Karpas-422 (cell line): Measurements from ENCODE around the gene DAPL1. TPM values are rescaled to one million over a fixed set of nuclear protein-coding genes. Genes with fewer than 3 reads are reported as not detected.
"Not testable (repeated sequence)": the region's sequence is repeated elsewhere in the genome, so short reads cannot be mapped to it uniquely, and the experiment has no call there.

ENCODE experiments used
- DNase-seq: peaks from one replicate; pipeline ENCODE4 v3.0.0-alpha.2; 2015
- H2AFZ ChIP-seq: fragments of 200-600 bp; sonication (generic); 2 replicates; pipeline ENCODE4 v1.6.1; 2014; ENCODE audit warnings: antibody characterized with exemption, low read length, mixed read lengths
- H3K27ac ChIP-seq: fragments of 200-600 bp; sonication (generic); 2 replicates; pipeline ENCODE4 v1.5.1; 2014; ENCODE audit warnings: mild to moderate bottlenecking, low read length, moderate library complexity
- H3K27me3 ChIP-seq: fragments of 200-600 bp; sonication (generic); 2 replicates; pipeline ENCODE4 v1.6.1; 2014; ENCODE audit warnings: low read length, mixed read lengths
- H3K36me3 ChIP-seq: fragments of 200-600 bp; sonication (generic); 2 replicates; pipeline ENCODE4 v1.6.1; 2014; ENCODE audit warnings: low read length, mixed read lengths; ENCODE audit not compliant: insufficient read depth
- H3K4me1 ChIP-seq: fragments of 200-600 bp; sonication (generic); 2 replicates; pipeline ENCODE4 v1.6.1; 2014; ENCODE audit warnings: mild to moderate bottlenecking, low read length, mixed read lengths
- H3K4me2 ChIP-seq: fragments of 200-600 bp; sonication (generic); 2 replicates; pipeline ENCODE4 v1.6.1; 2014; ENCODE audit warnings: low read length, low read depth, mild to moderate bottlenecking; ENCODE audit not compliant: poor library complexity, severe bottlenecking
- H3K4me3 ChIP-seq: fragments of 200-600 bp; sonication (generic); 2 replicates; pipeline ENCODE4 v1.5.1; 2014; ENCODE audit warnings: mild to moderate bottlenecking, antibody characterized with exemption, low read length, mixed read lengths
- H3K79me2 ChIP-seq: fragments of 200-600 bp; sonication (generic); 2 replicates; pipeline ENCODE4 v1.6.1; 2014; ENCODE audit warnings: mild to moderate bottlenecking, low read length, mixed read lengths
- H3K9ac ChIP-seq: fragments of 200-600 bp; sonication (generic); 2 replicates; pipeline ENCODE4 v1.6.0; 2014; ENCODE audit warnings: low read length
- H3K9me2 ChIP-seq: fragments of 200-600 bp; sonication (generic), shearing (Covaris generic); replicated peaks from 2 replicates; pipeline ENCODE4 v1.6.0; 2014; ENCODE audit warnings: mild to moderate bottlenecking, low read length, moderate library complexity; ENCODE audit not compliant: insufficient read depth
- H3K9me3 ChIP-seq: fragments of 300-700, 200-600 bp; sonication (generic); 2 replicates; pipeline ENCODE4 v1.6.1; 2014; ENCODE audit warnings: low read length, mixed read lengths
- H4K20me1 ChIP-seq: fragments of 200-600 bp; sonication (generic); 2 replicates; pipeline ENCODE4 v1.6.1; 2014; ENCODE audit warnings: mild to moderate bottlenecking, antibody characterized with exemption, low read length, low read depth; ENCODE audit not compliant: insufficient read depth
- total RNA-seq: library from RNA; depleted of rRNA; stranded (reverse); fragments of >200 nt; shearing (Covaris generic); gene quantifications from 2 replicates; pipeline ENCODE4 v1.2.3, GENCODE V29; 2014; ENCODE audit warnings: low replicate concordance; rRNA removed

DAPL1 gene
- total RNA-seq, 1 experiment from 2014 or later, result not detected

GRCh38 chr2:158848031-158848970, 53.2 kb downstream of the DAPL1 start:
- not testable (repeated sequence) for H3K27me3 ChIP-seq, H3K9me2 ChIP-seq, H3K27ac ChIP-seq, H3K9ac ChIP-seq, H3K9me3 ChIP-seq, H3K36me3 ChIP-seq, H3K4me2 ChIP-seq, H3K79me2 ChIP-seq, H3K4me3 ChIP-seq, H4K20me1 ChIP-seq, H2AFZ ChIP-seq, H3K4me1 ChIP-seq, DNase-seq

DNA sequence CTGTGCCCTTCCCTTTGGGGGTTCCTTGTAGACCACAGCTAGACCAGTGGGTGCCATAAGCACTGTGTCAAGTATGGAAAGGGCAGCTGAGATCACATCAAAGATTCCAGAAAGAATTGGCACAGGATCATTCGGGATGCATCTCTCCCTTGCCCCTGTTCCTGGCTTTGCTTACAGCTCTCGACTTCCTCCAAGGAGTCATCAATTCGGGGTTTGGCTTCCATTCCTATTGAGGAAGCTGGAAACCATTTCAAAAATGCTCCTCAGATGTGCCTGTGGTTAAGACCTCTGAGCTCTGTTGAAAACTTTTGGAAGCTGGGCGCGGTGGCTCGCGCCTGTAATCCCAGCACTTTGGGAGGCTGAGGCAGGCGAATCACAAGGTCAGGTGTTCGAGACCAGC, 65.1 kb downstream of the DAPL1 start:
- not testable (repeated sequence) for DNase-seq, H3K4me3 ChIP-seq, H3K79me2 ChIP-seq, H4K20me1 ChIP-seq, H3K9ac ChIP-seq, H3K9me2 ChIP-seq, H3K9me3 ChIP-seq, H3K27me3 ChIP-seq, H2AFZ ChIP-seq, H3K36me3 ChIP-seq, H3K4me1 ChIP-seq, H3K4me2 ChIP-seq, H3K27ac ChIP-seq

GRCh38 chr2:158861626-158862025, 66.5 kb downstream of the DAPL1 start:
- H2AFZ ChIP-seq, H4K20me1 ChIP-seq, H3K4me3 ChIP-seq, H3K27ac ChIP-seq, H3K79me2 ChIP-seq, DNase-seq, H3K4me2 ChIP-seq, H3K4me1 ChIP-seq, H3K36me3 ChIP-seq, H3K9ac ChIP-seq, H3K27me3 ChIP-seq, H3K9me3 ChIP-seq, H3K9me2 ChIP-seq: not testable (repeated sequence)

DNA sequence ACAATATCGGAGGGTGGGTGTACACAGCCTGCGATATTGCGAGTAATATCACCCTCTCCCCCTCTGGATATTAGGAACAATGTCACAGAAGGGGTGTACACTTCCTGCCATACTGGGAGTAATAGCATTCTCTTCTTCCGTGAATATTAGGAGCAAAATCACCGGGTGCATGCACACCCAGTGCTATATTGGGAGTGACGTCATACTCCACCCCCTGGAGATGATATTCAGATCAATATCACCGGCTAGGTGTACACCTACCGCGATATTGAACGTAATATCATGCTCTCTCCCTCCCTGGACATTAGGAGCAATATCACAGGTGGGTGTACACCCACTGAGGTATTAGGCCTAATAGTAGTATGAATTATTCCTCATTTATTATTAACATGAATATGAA, 70.4 kb downstream of the DAPL1 start:
- not testable (repeated sequence) for H3K4me3 ChIP-seq, H3K27me3 ChIP-seq, H3K9ac ChIP-seq, H2AFZ ChIP-seq, H3K9me2 ChIP-seq, H4K20me1 ChIP-seq, H3K27ac ChIP-seq, DNase-seq, H3K36me3 ChIP-seq, H3K79me2 ChIP-seq, H3K4me1 ChIP-seq, H3K4me2 ChIP-seq, H3K9me3 ChIP-seq

Other genes with a start within 250 kb of the DAPL1 start
- gene TANC1, start 173.3 kb downstream of the DAPL1 start, total RNA-seq, result not detected in 2 replicates